Ascending aorta (tissue), 2 donors: ENCODE results near the gene DBH. TPM values are rescaled to one million over a fixed set of nuclear protein-coding genes. Genes with fewer than 3 reads are reported as not detected.

Experiments used
- DNase-seq, 2 donors: peaks; one replicate each; pipeline ENCODE4 v3.0.0-alpha.2; 2019; ENCODE audit warnings: low spot score in 2 of 2
- H3K27ac ChIP-seq, 2 donors: fragments of 200-600 bp; sonication (generic); one replicate each; pipeline ENCODE4 v1.5.1; 2016 to 2017; ENCODE audit warnings: mild to moderate bottlenecking in 1 of 2
- H3K27me3 ChIP-seq: fragments of 200-600 bp; sonication (generic); one replicate; pipeline ENCODE4 v1.5.1; 2017
- H3K36me3 ChIP-seq, 2 donors: fragments of 200-600 bp; sonication (generic); one replicate each; pipeline ENCODE4 v1.5.1; 2016
- H3K4me1 ChIP-seq, 2 donors: fragments of 200-600 bp; sonication (generic); one replicate each; pipeline ENCODE4 v1.5.1; 2016 to 2017; ENCODE audit warnings: mild to moderate bottlenecking in 1 of 2
- H3K4me3 ChIP-seq, 2 donors: fragments of 200-600 bp; sonication (generic); one replicate each; pipeline ENCODE4 v1.5.1; 2016 to 2017; ENCODE audit warnings: mild to moderate bottlenecking in 1 of 2
- H3K9me3 ChIP-seq, 2 donors: fragments of 200-600 bp; sonication (generic); one replicate each; pipeline ENCODE4 v1.5.1; 2016
- CTCF ChIP-seq, 3 experiments: fragments of 200-600 bp in 2 of 3; fragments of 450-650 bp in 1 of 3; sonication (generic) in 2 of 3; IDR thresholded peaks; one replicate each; pipeline ENCODE4 v1.5.1; 2016 to 2019; ENCODE audit warnings: antibody characterized with exemption in 3 of 3, mild to moderate bottlenecking in 1 of 3, moderate library complexity in 1 of 3
- intact Hi-C: fragments of 100-400 bp; cut with DNase I; formaldehyde crosslinking; loops from one replicate; pipeline ENCODE4 v1.15.1; 2023
- total RNA-seq: library from RNA; depleted of rRNA; stranded (reverse); fragments of >200 nt; gene quantifications from one replicate; pipeline ENCODE4 v1.1.0, GENCODE V29; 2016

DBH gene
- total RNA-seq, 1 donor from 2014 or later, result not detected

- no peak for DNase-seq
- no peaks in the 10 kb centered on the region for H3K36me3 ChIP-seq
- no peaks in the 10 kb centered on the region for H3K9me3 ChIP-seq
- H3K4me1 ChIP-seq, result no peaks in the 10 kb centered on the region
- H3K4me3 ChIP-seq, result no peak overlapping the region
- intact Hi-C loops, result no loop called here
- H3K27me3 ChIP-seq, result no peaks in the 10 kb centered on the region
- H3K27ac ChIP-seq, result no peak overlapping the region
- no peak for TF ChIP-seq CTCF (IDR thresholded peaks at IDR 0.05)
These were observed 57.0 kb downstream of the DBH start for GRCh38 chr9:133693116-133693515.

GRCh38 chr9:133693703-133694529 lies 57.8 kb downstream of the DBH start:
- Histone ChIP-seq H3K36me3 (no peaks in the 10 kb centered on the region), H3K4me3 (no peak overlapping the region), H3K4me1 (no peaks in the 10 kb centered on the region), H3K27me3 (no peaks in the 10 kb centered on the region), H3K9me3 (no peaks in the 10 kb centered on the region), H3K27ac (no peak overlapping the region)
- TF ChIP-seq CTCF (IDR thresholded peaks at IDR 0.05), result no peak
- intact Hi-C loops, result no loop called here
- DNase-seq, result no peak

- Histone ChIP-seq H3K27ac (no peak overlapping the region), H3K4me1 (no peaks in the 10 kb centered on the region), H3K36me3 (no peaks in the 10 kb centered on the region), H3K27me3 (no peaks in the 10 kb centered on the region), H3K9me3 (no peaks in the 10 kb centered on the region), H3K4me3 (no peak overlapping the region)
- intact Hi-C loops, result no loop called here
- no peak for DNase-seq
- TF ChIP-seq CTCF (IDR thresholded peaks at IDR 0.05), result no peak
These were observed 58.5 kb downstream of the DBH start for GRCh38 chr9:133694686-133695085.

- DNase-seq, result no peak
- intact Hi-C loops, result no loop called here
- H3K36me3 ChIP-seq, result no peaks in the 10 kb centered on the region
- no peak for TF ChIP-seq CTCF (IDR thresholded peaks at IDR 0.05)
- no peaks in the 10 kb centered on the region for H3K4me1 ChIP-seq
- H3K27ac ChIP-seq, result no peak overlapping the region
- no peaks in the 10 kb centered on the region for H3K27me3 ChIP-seq
- no peak overlapping the region for H3K4me3 ChIP-seq
- no peaks in the 10 kb centered on the region for H3K9me3 ChIP-seq
These were observed 59.9 kb downstream of the DBH start for GRCh38 chr9:133696071-133696472.

GRCh38 chr9:133699546-133699945 lies 63.4 kb downstream of the DBH start:
- Histone ChIP-seq H3K27ac (no peak overlapping the region), H3K36me3 (no peaks in the 10 kb centered on the region), H3K4me1 (peaks cover 0 to 6% of the 10 kb centered on the region in 2 donors), H3K27me3 (no peaks in the 10 kb centered on the region), H3K4me3 (no peak overlapping the region), H3K9me3 (no peaks in the 10 kb centered on the region)
- DNase-seq, result no peak
- no peak for TF ChIP-seq CTCF (IDR thresholded peaks at IDR 0.05)
- intact Hi-C loops, result no loop called here
